GM23338 (cell line): Measurements from ENCODE around the gene CHIA. TPM values are rescaled to one million over a fixed set of nuclear protein-coding genes. Genes with fewer than 3 reads are reported as not detected.

ENCODE experiments used
- ATAC-seq: fragments of 200-7000 bp; cut with Tn5 transposase; 3 replicates; pipeline ENCODE4 v1.9.1; 2020
- DNase-seq: peaks from one replicate; pipeline ENCODE4 v3.0.0-alpha.2; 2015; ENCODE audit warnings: low spot score
- H2AFZ ChIP-seq: fragments of 200-600 bp; sonication (generic); 2 replicates; pipeline ENCODE4 v1.8.0; 2016; ENCODE audit warnings: antibody characterized with exemption, mild to moderate bottlenecking, moderate library complexity
- H3F3A ChIP-seq: fragments of 200-600 bp; sonication (generic); replicated peaks from 2 replicates; pipeline ENCODE4 v1.8.0; 2017; ENCODE audit warnings: antibody characterized with exemption, mixed run types, low read depth
- H3K27ac ChIP-seq: fragments of 200-600 bp; sonication (generic); 2 replicates; pipeline ENCODE4 v1.6.1; 2016; ENCODE audit warnings: low read depth
- H3K27me3 ChIP-seq: fragments of 200-600 bp; sonication (generic); 2 replicates; pipeline ENCODE4 v1.8.0; 2016; ENCODE audit warnings: mild to moderate bottlenecking, mixed run types, moderate library complexity; ENCODE audit not compliant: insufficient read depth
- H3K36me3 ChIP-seq: fragments of 200-600 bp; sonication (generic); 2 replicates; pipeline ENCODE4 v1.8.0; 2016; ENCODE audit warnings: mild to moderate bottlenecking; ENCODE audit not compliant: insufficient read depth
- H3K4me1 ChIP-seq: fragments of 200-600 bp; sonication (generic); 2 replicates; pipeline ENCODE4 v1.8.0; 2016; ENCODE audit warnings: mild to moderate bottlenecking, moderate library complexity; ENCODE audit not compliant: insufficient read depth
- H3K4me2 ChIP-seq: fragments of 200-600 bp; sonication (generic); 2 replicates; pipeline ENCODE4 v1.7.1; 2017; ENCODE audit warnings: mixed run types
- H3K4me3 ChIP-seq: fragments of 200-600 bp; sonication (generic); 2 replicates; pipeline ENCODE4 v1.6.1; 2016; ENCODE audit warnings: mixed run types
- H3K79me2 ChIP-seq: fragments of 200-600 bp; sonication (generic); replicated peaks from 2 replicates; pipeline ENCODE4 v1.8.0; 2017; ENCODE audit warnings: mild to moderate bottlenecking; ENCODE audit not compliant: insufficient read depth
- H3K9me2 ChIP-seq: fragments of 200-600 bp; sonication (generic); 2 replicates; pipeline ENCODE4 v1.8.0; 2017; ENCODE audit not compliant: insufficient read depth
- H4K20me1 ChIP-seq: fragments of 200-600 bp; sonication (generic); replicated peaks from 2 replicates; pipeline ENCODE4 v1.8.0; 2017; ENCODE audit warnings: mild to moderate bottlenecking; ENCODE audit not compliant: insufficient read depth
- H3K27ac Mint-ChIP-seq: 2 replicates; pipeline ENCODE4 v1.8.0; 2020; ENCODE audit warnings: inconsistent platforms, mild to moderate bottlenecking, moderate library complexity, mixed read lengths
- H3K27me3 Mint-ChIP-seq: 3 replicates; pipeline ENCODE4 v1.8.0; 2022; ENCODE audit warnings: low read depth, mild to moderate bottlenecking, moderate library complexity, mixed read lengths, inconsistent platforms; ENCODE audit not compliant: insufficient read depth, poor library complexity
- H3K36me3 Mint-ChIP-seq: 3 replicates; pipeline ENCODE4 v1.8.0; 2021; ENCODE audit warnings: low read depth, mild to moderate bottlenecking, inconsistent platforms, moderate library complexity, mixed read lengths
- H3K4me1 Mint-ChIP-seq: 3 replicates; pipeline ENCODE4 v1.8.0; 2020; ENCODE audit warnings: mild to moderate bottlenecking, inconsistent platforms, mixed read lengths
- H3K4me3 Mint-ChIP-seq: 3 replicates; pipeline ENCODE4 v1.8.0; 2021; ENCODE audit warnings: moderate library complexity, mild to moderate bottlenecking, inconsistent platforms, mixed read lengths
- H3K9me3 Mint-ChIP-seq: 3 replicates; pipeline ENCODE4 v1.8.0; 2020; ENCODE audit warnings: moderate library complexity, mild to moderate bottlenecking, inconsistent platforms, mixed read lengths
- CREB1 ChIP-seq: fragments of 250-450 bp; sonication (Bioruptor Pico); IDR thresholded peaks from 2 replicates; pipeline ENCODE4 v1.5.0; 2020; ENCODE audit warnings: low read depth, mild to moderate bottlenecking, moderate library complexity
- EZH2 ChIP-seq: fragments of 200-600 bp; sonication (generic); IDR thresholded peaks from one replicate; pipeline ENCODE4 v1.8.0; 2017; ENCODE audit warnings: antibody characterized with exemption, mild to moderate bottlenecking, low read depth; ENCODE audit not compliant: unreplicated experiment
- EZH2phosphoT487 ChIP-seq: fragments of 200-600 bp; sonication (generic); IDR thresholded peaks from one replicate; pipeline ENCODE4 v1.8.1; 2018; ENCODE audit warnings: antibody characterized with exemption; ENCODE audit not compliant: unreplicated experiment
- REST ChIP-seq: IDR thresholded peaks from one replicate; pipeline ENCODE4 v1.6.1; 2018; ENCODE audit warnings: antibody characterized with exemption; ENCODE audit not compliant: unreplicated experiment
- ZNF331 ChIP-seq: fragments of 250-450 bp; sonication (Bioruptor Pico); IDR thresholded peaks from 2 replicates; pipeline ENCODE4 v1.5.0; 2020; ENCODE audit warnings: low read depth, mild to moderate bottlenecking, moderate library complexity
- ZNF462 ChIP-seq: fragments of 250-450 bp; sonication (Bioruptor Pico); IDR thresholded peaks from 2 replicates; pipeline ENCODE4 v1.5.0; 2020; ENCODE audit warnings: mild to moderate bottlenecking, moderate library complexity
- polyA plus RNA-seq: library from polyadenylated mRNA; unstranded; fragments of >200 nt; fragmentation: Nextera tagmentation; extraction: Ambion mirVana; gene quantifications from 2 replicates; pipeline ENCODE4 v1.2.1, GENCODE V29; 2016
- total RNA-seq: library from RNA; depleted of rRNA; stranded (reverse); fragments of >200 nt; shearing (Covaris generic); gene quantifications from 2 replicates; pipeline ENCODE4 v1.2.3, GENCODE V29; 2014
- TF ChIP-seq, protein P1 (sequence below): IDR thresholded peaks from 2 replicates; pipeline ENCODE4 v1.6.1; 2016; ENCODE audit warnings: antibody characterized with exemption

Gene CHIA
- total and polyA plus RNA-seq, 2 experiments from 2014 or later: not detected

- Mint-ChIP-seq H3K9me3 (no peaks in the 10 kb centered on the region), H3K36me3 (no peaks in the 10 kb centered on the region), H3K4me1 (peaks cover 44% of the 10 kb centered on the region), H3K27ac (peak overlapping the region; percentile 51; the same call in 1 of the 2 replicates), H3K4me3 (no peak overlapping the region), H3K27me3 (no peaks in the 10 kb centered on the region)
- TF ChIP-seq, protein P1, sequence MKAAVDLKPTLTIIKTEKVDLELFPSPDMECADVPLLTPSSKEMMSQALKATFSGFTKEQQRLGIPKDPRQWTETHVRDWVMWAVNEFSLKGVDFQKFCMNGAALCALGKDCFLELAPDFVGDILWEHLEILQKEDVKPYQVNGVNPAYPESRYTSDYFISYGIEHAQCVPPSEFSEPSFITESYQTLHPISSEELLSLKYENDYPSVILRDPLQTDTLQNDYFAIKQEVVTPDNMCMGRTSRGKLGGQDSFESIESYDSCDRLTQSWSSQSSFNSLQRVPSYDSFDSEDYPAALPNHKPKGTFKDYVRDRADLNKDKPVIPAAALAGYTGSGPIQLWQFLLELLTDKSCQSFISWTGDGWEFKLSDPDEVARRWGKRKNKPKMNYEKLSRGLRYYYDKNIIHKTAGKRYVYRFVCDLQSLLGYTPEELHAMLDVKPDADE: no peak
- TF ChIP-seq EZH2phosphoT487 (no peak), REST (no peak)
- Histone ChIP-seq H3K27ac (no peak overlapping the region), H2AFZ (no peak overlapping the region; the same call in 1 of the 2 replicates), H3K27me3 (no peaks in the 10 kb centered on the region), H3K4me3 (no peak overlapping the region), H3K4me1 (peaks cover 28% of the 10 kb centered on the region), H3F3A (no peaks in the 10 kb centered on the region), H3K36me3 (no peaks in the 10 kb centered on the region), H3K79me2 (no peaks in the 10 kb centered on the region), H3K4me2 (no peak overlapping the region), H3K9me2 (0 out of 2 replicates have a peak, but pooled peaks cover 2% of the 10 kb centered on the region), H4K20me1 (no peaks in the 10 kb centered on the region)
- ATAC-seq (no peak), DNase-seq (no peak)
Observed at GRCh38 chr1:111361761-111362160, 71.1 kb downstream of the CHIA start.

GRCh38 chr1:111364690-111365089 lies 74.0 kb downstream of the CHIA start:
- H3K4me1 Mint-ChIP-seq: peaks cover 38% of the 10 kb centered on the region
- peak overlapping the region; percentile 93 for H3K27ac Mint-ChIP-seq
- no peak overlapping the region for H3K4me3 Mint-ChIP-seq
- Histone ChIP-seq H3K4me3 (no peak overlapping the region), H4K20me1 (no peaks in the 10 kb centered on the region), H2AFZ (no peak overlapping the region), H3K4me2 (no peak overlapping the region), H3K36me3 (no peaks in the 10 kb centered on the region), H3K27ac (peak overlapping the region; percentile 72), H3K27me3 (no peaks in the 10 kb centered on the region), H3K4me1 (peaks cover 24% of the 10 kb centered on the region), H3K79me2 (no peaks in the 10 kb centered on the region), H3F3A (no peaks in the 10 kb centered on the region), H3K9me2 (no peaks in the 10 kb centered on the region)
- DNase-seq: peak; percentile 36
- ATAC-seq: peak; percentile 86
- H3K27me3 Mint-ChIP-seq: no peaks in the 10 kb centered on the region
- H3K9me3 Mint-ChIP-seq: no peaks in the 10 kb centered on the region
- no peaks in the 10 kb centered on the region for H3K36me3 Mint-ChIP-seq
- TF ChIP-seq EZH2phosphoT487 (no peak), ZNF331 (CRISPR knock-in tag) (no peak), EZH2 (no peak), CREB1 (CRISPR knock-in tag) (no peak), ZNF462 (CRISPR knock-in tag) (no peak)
- TF ChIP-seq, protein P1: no peak
